Measurements from ENCODE around the gene THSD7B.

GRCh38 chr2:137287913-137288639, 522.7 kb downstream of the THSD7B start:
- TF ChIP-seq CTCF (IDR thresholded peaks at IDR 0.05): no peak
- TF ChIP-seq EZH2phosphoT487 (IDR thresholded peaks at IDR 0.05): no peak

Data from neural progenitor cell (in vitro differentiated cells).